Stimulated activated effector memory CD8-positive, alpha-beta T cell treated with anti-CD3 and anti-CD28 coated beads, Interleukin-12 subunit alpha, Interleukin-12 subunit beta, amount 100 ng/mL, for 72 hours (primary cell): ENCODE measurements around the gene ACOXL.
A peak's percentile ranks its signal among the peaks of the same experiment; 100 is the strongest.

Source experiments
- ATAC-seq: fragments of 150-1000 bp; cut with Tn5 transposase; 2 replicates; pipeline ENCODE4 v1.10.0; 2021
- DNase-seq, 2 donors: peaks; one replicate each; pipeline ENCODE4 v3.0.0; 2021 to 2022; ENCODE audit warnings: low spot score in 2 of 2
- H3K27ac Mint-ChIP-seq: one replicate; pipeline ENCODE4 v1.8.0; 2022; ENCODE audit warnings: mild to moderate bottlenecking, mixed read lengths
- H3K36me3 Mint-ChIP-seq: one replicate; pipeline ENCODE4 v1.8.0; 2022; ENCODE audit warnings: mild to moderate bottlenecking, mixed read lengths
- H3K4me1 Mint-ChIP-seq: one replicate; pipeline ENCODE4 v1.8.0; 2022; ENCODE audit warnings: mixed read lengths
- H3K4me3 Mint-ChIP-seq: one replicate; pipeline ENCODE4 v1.8.0; 2022; ENCODE audit warnings: mild to moderate bottlenecking, mixed read lengths
- H3K9me3 Mint-ChIP-seq: one replicate; pipeline ENCODE4 v1.8.0; 2022; ENCODE audit warnings: mixed read lengths

The ACOXL gene

GRCh38 chr2:110713513-110714362 lies 18.6 kb upstream of the ACOXL start:
- peak in 1 of 2 donors; percentile 38 for DNase-seq
- Mint-ChIP-seq H3K4me3 (no peak overlapping the region), H3K4me1 (no peaks in the 10 kb centered on the region), H3K36me3 (no peaks in the 10 kb centered on the region), H3K9me3 (no peaks in the 10 kb centered on the region), H3K27ac (no peak overlapping the region)
- ATAC-seq = peak; percentile 98

- DNase-seq (peak in 1 of 2 donors; percentile 6), ATAC-seq (no peak)
- no peak overlapping the region for H3K27ac Mint-ChIP-seq
- no peak overlapping the region for H3K4me3 Mint-ChIP-seq
- H3K36me3 Mint-ChIP-seq = no peaks in the 10 kb centered on the region
- no peaks in the 10 kb centered on the region for H3K9me3 Mint-ChIP-seq
- H3K4me1 Mint-ChIP-seq = no peaks in the 10 kb centered on the region
These were observed 17.7 kb upstream of the ACOXL start for GRCh38 chr2:110714452-110715224.

GRCh38 chr2:110716959-110717645 lies 15.3 kb upstream of the ACOXL start:
- no peaks in the 10 kb centered on the region for H3K9me3 Mint-ChIP-seq
- ATAC-seq (no peak), DNase-seq (no peak)
- no peaks in the 10 kb centered on the region for H3K36me3 Mint-ChIP-seq
- H3K27ac Mint-ChIP-seq = no peak overlapping the region
- no peaks in the 10 kb centered on the region for H3K4me1 Mint-ChIP-seq
- no peak overlapping the region for H3K4me3 Mint-ChIP-seq

GRCh38 chr2:110717734-110718133 lies 14.6 kb upstream of the ACOXL start:
- Mint-ChIP-seq H3K4me1 (no peaks in the 10 kb centered on the region), H3K4me3 (no peak overlapping the region), H3K9me3 (no peaks in the 10 kb centered on the region), H3K27ac (no peak overlapping the region), H3K36me3 (no peaks in the 10 kb centered on the region)
- ATAC-seq (no peak), DNase-seq (peak in 1 of 2 donors; percentile 10)

- Mint-ChIP-seq H3K4me1 (no peaks in the 10 kb centered on the region), H3K4me3 (no peak overlapping the region), H3K36me3 (no peaks in the 10 kb centered on the region), H3K27ac (no peak overlapping the region), H3K9me3 (no peaks in the 10 kb centered on the region)
- DNase-seq (no peak), ATAC-seq (no peak)
These were observed 14.0 kb upstream of the ACOXL start for GRCh38 chr2:110718382-110718781.

- no peaks in the 10 kb centered on the region for H3K9me3 Mint-ChIP-seq
- no peak overlapping the region for H3K4me3 Mint-ChIP-seq
- DNase-seq = no peak
- no peak for ATAC-seq
- no peak overlapping the region for H3K27ac Mint-ChIP-seq
- H3K36me3 Mint-ChIP-seq = no peaks in the 10 kb centered on the region
- H3K4me1 Mint-ChIP-seq = peaks cover 4% of the 10 kb centered on the region
These were observed 13.4 kb upstream of the ACOXL start for GRCh38 chr2:110718990-110719389.

- Mint-ChIP-seq H3K27ac (no peak overlapping the region), H3K4me1 (peaks cover 5% of the 10 kb centered on the region), H3K9me3 (no peaks in the 10 kb centered on the region), H3K36me3 (no peaks in the 10 kb centered on the region), H3K4me3 (no peak overlapping the region)
- ATAC-seq (no peak), DNase-seq (no peak)
These were observed 11.8 kb upstream of the ACOXL start for GRCh38 chr2:110720547-110720946.

GRCh38 chr2:110724820-110725219 lies 7.6 kb upstream of the ACOXL start:
- Mint-ChIP-seq H3K36me3 (no peaks in the 10 kb centered on the region), H3K27ac (no peak overlapping the region), H3K4me3 (no peak overlapping the region), H3K4me1 (peaks cover 5% of the 10 kb centered on the region), H3K9me3 (no peaks in the 10 kb centered on the region)
- ATAC-seq = no peak
- DNase-seq = no peak

GRCh38 chr2:110725370-110725769 lies 7.0 kb upstream of the ACOXL start:
- H3K27ac Mint-ChIP-seq = no peak overlapping the region
- no peaks in the 10 kb centered on the region for H3K9me3 Mint-ChIP-seq
- peaks cover 5% of the 10 kb centered on the region for H3K4me1 Mint-ChIP-seq
- H3K4me3 Mint-ChIP-seq = no peak overlapping the region
- no peaks in the 10 kb centered on the region for H3K36me3 Mint-ChIP-seq
- no peak for ATAC-seq
- no peak for DNase-seq

- DNase-seq (no peak), ATAC-seq (no peak)
- H3K27ac Mint-ChIP-seq = no peak overlapping the region
- H3K9me3 Mint-ChIP-seq = no peaks in the 10 kb centered on the region
- no peak overlapping the region for H3K4me3 Mint-ChIP-seq
- peaks cover 5% of the 10 kb centered on the region for H3K4me1 Mint-ChIP-seq
- H3K36me3 Mint-ChIP-seq = no peaks in the 10 kb centered on the region
These were observed 6.5 kb upstream of the ACOXL start for GRCh38 chr2:110725859-110726258.

GRCh38 chr2:110726285-110726684 lies 6.1 kb upstream of the ACOXL start:
- no peak for DNase-seq
- H3K4me1 Mint-ChIP-seq = peaks cover 5% of the 10 kb centered on the region
- ATAC-seq = no peak
- H3K27ac Mint-ChIP-seq = no peak overlapping the region
- H3K4me3 Mint-ChIP-seq = no peak overlapping the region
- no peaks in the 10 kb centered on the region for H3K36me3 Mint-ChIP-seq
- H3K9me3 Mint-ChIP-seq = no peaks in the 10 kb centered on the region

- ATAC-seq = no peak
- Mint-ChIP-seq H3K27ac (no peak overlapping the region), H3K9me3 (no peaks in the 10 kb centered on the region), H3K4me1 (peaks cover 13% of the 10 kb centered on the region), H3K36me3 (no peaks in the 10 kb centered on the region), H3K4me3 (no peak overlapping the region)
- DNase-seq = no peak
These were observed 4.5 kb upstream of the ACOXL start for GRCh38 chr2:110727923-110728322.

GRCh38 chr2:110729106-110729505 lies 3.3 kb upstream of the ACOXL start:
- peaks cover 15% of the 10 kb centered on the region for H3K4me1 Mint-ChIP-seq

GRCh38 chr2:110731064-110731463 lies 1.3 kb upstream of the ACOXL start:
- H3K9me3 Mint-ChIP-seq = no peaks in the 10 kb centered on the region
- DNase-seq = no peak
- H3K4me3 Mint-ChIP-seq = no peak overlapping the region
- no peak for ATAC-seq
- H3K36me3 Mint-ChIP-seq = no peaks in the 10 kb centered on the region
- H3K4me1 Mint-ChIP-seq = peaks cover 15% of the 10 kb centered on the region
- H3K27ac Mint-ChIP-seq = no peak overlapping the region

More at GRCh38 chr2:110729106-110729505, 3.3 kb upstream of the ACOXL start:
- no peaks in the 10 kb centered on the region for H3K9me3 Mint-ChIP-seq
- ATAC-seq (no peak), DNase-seq (no peak)
- H3K36me3 Mint-ChIP-seq = no peaks in the 10 kb centered on the region
- no peak overlapping the region for H3K4me3 Mint-ChIP-seq
- H3K27ac Mint-ChIP-seq = no peak overlapping the region

GRCh38 chr2:110735366-110735765 lies 3.0 kb downstream of the ACOXL start:
- ATAC-seq = no peak
- no peak for DNase-seq
- Mint-ChIP-seq H3K27ac (no peak overlapping the region), H3K4me3 (no peak overlapping the region), H3K36me3 (no peaks in the 10 kb centered on the region), H3K4me1 (peaks cover 15% of the 10 kb centered on the region), H3K9me3 (no peaks in the 10 kb centered on the region)
